ENCODE data around the gene AGPAT1. TPM values are rescaled to one million over a fixed set of nuclear protein-coding genes. Genes with fewer than 3 reads are reported as not detected.

The AGPAT1 gene
- total and polyA plus RNA-seq, 2 of the 13 experiments (the other 11 are each of a cell fraction or from before 2014, with no cell fraction given) = 51.3 to 139 TPM

GRCh38 chr6:32129297-32130088, 46.4 kb downstream of the AGPAT1 start:
- 31% methylated on average over 22 of the region's 22 CpGs for WGBS (ENCODE audit: low lambda C conversion rate)
- TSS peak; percentile 67 for BruUV-seq (replicated peaks)
- DNase-seq (ENCODE audit: low spot score) = no peak
- peak overlapping the region; percentile 75 for H3K9ac ChIP-seq (ENCODE audit: insufficient read depth, low read depth, low read length)
- H3K9me3 ChIP-seq (ENCODE audit: low read length) = no peaks in the 10 kb centered on the region
- peaks cover 1 to 6% of the 10 kb centered on the region in 2 experiments; a peak in 2 of 5 replicates for H3K27me3 ChIP-seq (ENCODE audit: control insufficient read depth in 1 of 2, insufficient read depth in 2 of 2, low read length in 2 of 2)
- H3K79me2 ChIP-seq (ENCODE audit: insufficient read depth, low read length) = peaks cover 25% of the 10 kb centered on the region
- H2AFZ ChIP-seq (ENCODE audit: low read length) = peak overlapping the region; percentile 67
- peak overlapping the region; percentile 79 to 87 (median 80) for H3K4me3 ChIP-seq (replicated peaks in 1 of 3; ENCODE audit: insufficient read depth in 1 of 3, low read depth in 2 of 3, low read length in 3 of 3)
- peaks cover 33% of the 10 kb centered on the region for H3K4me1 ChIP-seq (ENCODE audit: insufficient read depth, low read length)
- ATAC-seq = peak; percentile 1; the same call in 1 of the 3 replicates
- H3K4me2 ChIP-seq (ENCODE audit: low read depth, low read length) = peak overlapping the region; percentile 93
- POLR2A ChIA-PET = interaction anchor here (0.9 to 4.4 kb wide), 19 partner anchors 9 to 843 kb away, joined by 3 to 35 read pairs (median 7); partner anchors contain the start of genes AGPAT1, APOM, NEU1 and PBX2
- peaks cover 0 to 12% of the 10 kb centered on the region in 2 experiments; a peak in 3 of 5 replicates for H3K36me3 ChIP-seq (replicated peaks in 1 of 2; ENCODE audit: control insufficient read depth in 1 of 2, insufficient read depth in 2 of 2, low read length in 2 of 2)
- FAIRE-seq = no peak
- in situ Hi-C loops (cut with HindIII; ENCODE audit: extremely low pct_ligation_motif_present, low pct_unique_long_range_greater_than_20kb) = no loop called here
- intact Hi-C loops (cut with micrococcal nuclease; ENCODE audit: unreplicated experiment) = loop anchor here (1.0 kb wide), 1 partner anchor 25 kb away; the partner anchor contains the start of gene PPT2
- H4K20me1 ChIP-seq (ENCODE audit: insufficient read depth, low read length) = no peaks in the 10 kb centered on the region
- H3K27ac ChIP-seq (ENCODE audit: extremely low read length, insufficient read depth, low read length) = peak overlapping the region; percentile 56
- CTCF ChIA-PET (ENCODE audit: low intra/inter-chr PET ratio, low total read pairs) = no interaction called here
- TF ChIP-seq GZF1 (CRISPR knock-in tag; IDR thresholded peaks at IDR 0.05) (no peak), ZNF556 (CRISPR knock-in tag; IDR thresholded peaks at IDR 0.05; ENCODE audit: borderline replicate concordance) (no peak; the same call in 1 of the 2 replicates), ZNF205 (CRISPR knock-in tag; IDR thresholded peaks at IDR 0.05) (0 out of 2 replicates have a peak, but pooled peaks have one; percentile 11), KLF15 (CRISPR knock-in tag; IDR thresholded peaks at IDR 0.05; ENCODE audit: borderline replicate concordance) (0 out of 2 replicates have a peak, but pooled peaks have one; percentile 22), STAG1 (CRISPR knock-in tag; IDR thresholded peaks at IDR 0.05) (no peak), SMARCE1 (IDR thresholded peaks at IDR 0.05; ENCODE audit: borderline replicate concordance) (no peak), ZNF33A (CRISPR knock-in tag; IDR thresholded peaks at IDR 0.05; ENCODE audit: borderline replicate concordance) (no peak), KLF11 (CRISPR knock-in tag; IDR thresholded peaks at IDR 0.05) (0 out of 2 replicates have a peak, but pooled peaks have one; percentile 15), RAD51 (IDR thresholded peaks at IDR 0.05; ENCODE audit: borderline replicate concordance) (no peak), ZFP1 (CRISPR knock-in tag; IDR thresholded peaks at IDR 0.05) (no peak), NKX3-1 (CRISPR knock-in tag; IDR thresholded peaks at IDR 0.05) (no peak), ATF1 (CRISPR knock-in tag; IDR thresholded peaks at IDR 0.05) (no peak), ZNF674 (CRISPR knock-in tag; IDR thresholded peaks at IDR 0.05; ENCODE audit: low read depth) (no peak), ZFP36L1 (CRISPR knock-in tag; IDR thresholded peaks at IDR 0.05) (0 out of 2 replicates have a peak, but pooled peaks have one; percentile 55), TAF1 (CRISPR knock-in tag; IDR thresholded peaks at IDR 0.05) (no peak), CSRNP1 (CRISPR knock-in tag; IDR thresholded peaks at IDR 0.05) (0 out of 2 replicates have a peak, but pooled peaks have one; percentile 8)
- TF ChIP-seq, protein P1, sequence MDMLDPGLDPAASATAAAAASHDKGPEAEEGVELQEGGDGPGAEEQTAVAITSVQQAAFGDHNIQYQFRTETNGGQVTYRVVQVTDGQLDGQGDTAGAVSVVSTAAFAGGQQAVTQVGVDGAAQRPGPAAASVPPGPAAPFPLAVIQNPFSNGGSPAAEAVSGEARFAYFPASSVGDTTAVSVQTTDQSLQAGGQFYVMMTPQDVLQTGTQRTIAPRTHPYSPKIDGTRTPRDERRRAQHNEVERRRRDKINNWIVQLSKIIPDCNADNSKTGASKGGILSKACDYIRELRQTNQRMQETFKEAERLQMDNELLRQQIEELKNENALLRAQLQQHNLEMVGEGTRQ (IDR thresholded peaks at IDR 0.05; ENCODE audit: low read depth, low read length) = no peak
- TF ChIP-seq, protein P1 (CRISPR knock-in tag; IDR thresholded peaks at IDR 0.05; ENCODE audit: borderline replicate concordance) = no peak
- TF ChIP-seq, protein P2, sequence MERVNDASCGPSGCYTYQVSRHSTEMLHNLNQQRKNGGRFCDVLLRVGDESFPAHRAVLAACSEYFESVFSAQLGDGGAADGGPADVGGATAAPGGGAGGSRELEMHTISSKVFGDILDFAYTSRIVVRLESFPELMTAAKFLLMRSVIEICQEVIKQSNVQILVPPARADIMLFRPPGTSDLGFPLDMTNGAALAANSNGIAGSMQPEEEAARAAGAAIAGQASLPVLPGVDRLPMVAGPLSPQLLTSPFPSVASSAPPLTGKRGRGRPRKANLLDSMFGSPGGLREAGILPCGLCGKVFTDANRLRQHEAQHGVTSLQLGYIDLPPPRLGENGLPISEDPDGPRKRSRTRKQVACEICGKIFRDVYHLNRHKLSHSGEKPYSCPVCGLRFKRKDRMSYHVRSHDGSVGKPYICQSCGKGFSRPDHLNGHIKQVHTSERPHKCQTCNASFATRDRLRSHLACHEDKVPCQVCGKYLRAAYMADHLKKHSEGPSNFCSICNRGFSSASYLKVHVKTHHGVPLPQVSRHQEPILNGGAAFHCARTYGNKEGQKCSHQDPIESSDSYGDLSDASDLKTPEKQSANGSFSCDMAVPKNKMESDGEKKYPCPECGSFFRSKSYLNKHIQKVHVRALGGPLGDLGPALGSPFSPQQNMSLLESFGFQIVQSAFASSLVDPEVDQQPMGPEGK (CRISPR knock-in tag; IDR thresholded peaks at IDR 0.05) = no peak
